NCI-H526 treated with DMSO at 0.1 percent for 48 hours (cell line): ENCODE results near the gene SLC19A3.
"Not testable (repeated sequence)": the region's sequence is repeated elsewhere in the genome, so short reads cannot be mapped to it uniquely, and the experiment has no call there.

Experiments
- DNase-seq: peaks from one replicate; lab custom pipeline; 2025; lab: John Stamatoyannopoulos, UW

Gene SLC19A3

DNA sequence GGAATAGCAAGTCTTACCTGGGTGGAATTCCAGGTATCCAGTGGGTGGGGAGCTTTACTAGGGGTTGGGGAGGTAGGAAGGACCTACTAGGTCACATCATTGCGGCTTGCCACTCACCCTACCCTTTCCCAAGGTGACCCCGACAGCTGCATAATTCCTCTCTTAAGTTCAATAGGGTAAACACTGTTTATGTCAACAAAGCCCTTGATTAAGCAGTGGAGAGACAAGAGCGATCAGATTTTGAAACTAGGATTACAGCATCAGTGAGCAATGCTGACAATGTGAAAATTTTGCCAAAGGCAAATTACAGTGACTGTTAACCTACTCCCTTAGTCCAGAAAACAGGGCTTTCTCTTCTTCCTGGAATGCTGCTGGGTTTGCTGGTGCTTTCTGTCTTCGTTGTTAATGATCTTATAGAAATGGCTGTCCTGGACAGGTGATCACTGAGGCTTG is 14.5 kb downstream of the SLC19A3 start:
- DNase-seq, result no peak

- DNase-seq, result no peak
Measured at GRCh38 chr2:227701556-227701955, 16.3 kb downstream of the SLC19A3 start.

DNA sequence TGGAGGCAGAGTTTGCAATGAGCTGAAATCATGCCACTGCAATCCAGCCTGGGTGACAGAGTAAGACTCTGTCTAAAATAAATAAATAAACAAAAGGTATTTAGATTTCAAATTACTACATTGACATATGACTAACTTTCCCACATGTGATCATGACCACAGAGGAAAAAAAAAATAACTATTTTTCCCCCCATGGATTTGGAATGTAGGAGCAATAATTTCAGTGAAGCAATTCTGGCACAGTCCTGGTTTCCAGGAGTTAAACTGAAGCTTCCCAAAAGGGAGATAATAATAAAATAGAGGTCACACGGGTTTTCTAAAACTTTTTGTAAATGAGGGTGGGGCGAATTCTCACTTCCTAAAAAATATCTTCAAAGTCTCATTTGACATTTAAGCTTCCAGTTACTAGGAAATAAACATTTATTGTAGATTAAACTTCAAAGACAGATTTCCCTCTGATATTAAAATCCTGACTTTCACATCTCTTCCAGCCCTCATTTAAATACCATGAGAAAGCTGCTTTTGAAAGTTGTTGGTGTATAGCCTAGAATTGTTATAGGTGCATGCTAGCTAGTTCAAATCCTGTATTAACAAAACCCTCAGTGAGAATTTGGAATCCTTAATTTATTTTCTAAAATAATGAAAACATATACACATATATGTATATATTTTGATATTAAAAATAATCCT is 20.7 kb downstream of the SLC19A3 start:
- DNase-seq, result no peak

- no peak for DNase-seq
Measured at GRCh38 chr2:227687189-227687588, 30.6 kb downstream of the SLC19A3 start.

DNA sequence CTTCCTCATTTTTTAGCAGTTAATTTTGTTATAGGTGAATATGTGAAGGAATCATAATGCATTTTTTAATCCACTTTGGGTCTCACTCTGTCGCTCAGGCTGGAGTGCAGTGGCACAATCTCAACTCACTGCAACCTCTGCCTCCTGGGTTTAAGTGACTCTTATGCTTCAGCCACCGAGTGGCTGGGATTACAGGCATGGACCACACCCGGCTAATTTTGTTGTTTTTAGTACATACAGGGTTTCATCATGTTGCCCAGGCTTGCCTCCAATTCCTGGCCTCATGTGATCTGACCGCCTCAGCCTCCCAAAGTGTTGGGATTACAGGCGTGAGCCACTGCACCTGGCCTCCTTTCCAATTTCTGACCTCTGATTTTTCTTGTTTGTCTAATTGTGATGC is 33.6 kb downstream of the SLC19A3 start:
- DNase-seq, result no peak

DNA sequence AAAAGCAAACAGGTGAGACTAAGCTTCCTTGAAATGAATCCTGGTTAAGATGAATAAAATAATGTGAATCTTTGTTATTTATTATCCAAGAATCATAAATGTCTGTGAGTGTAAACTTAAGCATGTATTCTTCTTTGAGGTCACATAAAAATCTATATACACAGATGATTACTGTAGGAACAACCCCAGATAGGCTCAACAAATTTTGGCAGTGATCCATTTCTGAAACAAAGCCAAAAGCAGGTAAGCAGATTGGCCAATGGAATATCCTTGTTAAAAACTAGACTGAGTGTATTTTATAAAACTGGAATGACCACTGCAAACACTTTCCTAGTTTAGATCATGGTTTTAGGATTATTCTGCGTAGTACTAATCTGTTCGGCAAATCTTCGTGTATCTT is 39.9 kb downstream of the SLC19A3 start:
- DNase-seq, result no peak

DNA sequence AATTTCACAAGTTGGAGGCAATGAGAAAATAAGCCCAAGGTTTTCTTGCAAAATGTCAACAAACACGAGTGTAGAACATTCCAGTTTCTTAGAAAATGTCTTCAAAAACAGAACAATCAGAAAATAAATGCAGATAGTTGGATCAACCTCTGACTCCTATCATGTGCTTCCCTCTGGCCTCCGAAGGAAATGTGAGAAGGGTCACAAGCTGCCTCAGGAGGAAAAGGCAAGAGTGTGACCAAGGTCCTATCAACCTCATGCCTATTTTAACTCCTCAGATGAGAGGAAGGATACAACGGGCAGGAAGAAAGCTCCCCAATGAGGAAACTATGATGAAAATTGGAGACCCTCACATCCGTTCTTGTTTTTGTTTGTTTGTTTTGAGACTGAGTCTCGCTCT is 43.3 kb downstream of the SLC19A3 start:
- no peak for DNase-seq

GRCh38 chr2:227673620-227674019 is 44.2 kb downstream of the SLC19A3 start:
- DNase-seq, result not testable (repeated sequence)

DNA sequence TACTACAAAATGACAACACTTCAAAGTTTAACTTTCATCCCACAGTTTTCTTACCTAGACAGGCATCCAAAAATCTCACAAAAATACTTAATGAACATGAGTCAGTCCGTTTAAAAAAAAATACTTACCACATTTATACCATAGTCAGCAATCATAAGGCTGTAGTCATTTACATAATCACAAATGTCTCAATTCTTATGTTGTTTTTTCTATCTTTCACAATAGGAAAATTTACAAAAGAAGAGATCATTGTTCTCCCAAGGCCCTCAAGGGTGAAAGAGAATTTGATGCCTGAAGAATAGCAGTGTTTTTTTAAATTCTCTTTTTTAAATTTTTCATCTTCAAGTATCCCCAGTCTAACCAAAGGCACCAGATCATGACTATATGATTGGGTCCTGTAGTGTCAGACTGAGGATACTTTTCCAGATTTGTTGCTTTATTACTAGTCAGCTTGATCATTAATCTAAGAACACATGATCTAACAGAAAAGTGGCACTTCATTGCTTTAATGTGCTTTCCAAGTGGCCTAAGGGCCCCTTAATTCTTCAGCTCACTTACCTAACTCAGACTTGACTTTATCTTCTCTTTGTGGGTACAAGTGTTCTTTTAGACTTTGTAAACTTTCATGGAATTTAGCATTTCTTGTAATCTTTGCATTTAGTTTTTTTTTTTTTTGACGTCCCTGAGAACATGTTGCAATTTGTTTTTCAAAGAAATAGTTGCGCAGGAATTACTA is 46.5 kb downstream of the SLC19A3 start:
- DNase-seq, result no peak

DNA sequence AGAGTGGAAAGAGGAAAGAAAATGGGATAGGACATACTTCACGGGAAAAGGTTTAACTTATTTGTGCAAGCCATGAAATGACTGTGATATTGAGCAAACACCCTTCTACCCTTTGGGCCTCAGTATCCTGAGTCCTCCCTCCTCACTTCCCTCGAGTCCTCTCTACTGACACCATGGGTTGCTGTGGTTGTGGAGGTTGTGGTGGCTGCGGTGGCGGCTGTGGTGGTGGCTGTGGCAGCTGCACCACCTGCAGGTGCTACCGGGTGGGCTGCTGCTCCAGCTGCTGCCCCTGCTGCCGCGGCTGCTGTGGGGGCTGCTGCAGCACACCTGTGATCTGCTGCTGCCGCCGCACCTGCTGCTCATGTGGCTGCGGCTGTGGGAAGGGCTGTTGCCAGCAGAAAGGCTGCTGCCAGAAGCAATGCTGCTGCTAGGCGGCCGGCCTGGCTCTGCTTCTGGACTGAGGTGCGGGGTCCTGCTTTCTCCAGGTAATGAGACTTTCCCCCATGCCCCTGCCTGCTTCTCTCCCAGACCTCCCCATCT is 51.1 kb downstream of the SLC19A3 start, which contains the start of gene SCYGR5:
Gene SCYGR5 (plus strand): TSS at position 174 of the 540 bp plus-strand sequence. CDS start 0 bp downstream, at position 174.
- not testable (repeated sequence) for DNase-seq

DNA sequence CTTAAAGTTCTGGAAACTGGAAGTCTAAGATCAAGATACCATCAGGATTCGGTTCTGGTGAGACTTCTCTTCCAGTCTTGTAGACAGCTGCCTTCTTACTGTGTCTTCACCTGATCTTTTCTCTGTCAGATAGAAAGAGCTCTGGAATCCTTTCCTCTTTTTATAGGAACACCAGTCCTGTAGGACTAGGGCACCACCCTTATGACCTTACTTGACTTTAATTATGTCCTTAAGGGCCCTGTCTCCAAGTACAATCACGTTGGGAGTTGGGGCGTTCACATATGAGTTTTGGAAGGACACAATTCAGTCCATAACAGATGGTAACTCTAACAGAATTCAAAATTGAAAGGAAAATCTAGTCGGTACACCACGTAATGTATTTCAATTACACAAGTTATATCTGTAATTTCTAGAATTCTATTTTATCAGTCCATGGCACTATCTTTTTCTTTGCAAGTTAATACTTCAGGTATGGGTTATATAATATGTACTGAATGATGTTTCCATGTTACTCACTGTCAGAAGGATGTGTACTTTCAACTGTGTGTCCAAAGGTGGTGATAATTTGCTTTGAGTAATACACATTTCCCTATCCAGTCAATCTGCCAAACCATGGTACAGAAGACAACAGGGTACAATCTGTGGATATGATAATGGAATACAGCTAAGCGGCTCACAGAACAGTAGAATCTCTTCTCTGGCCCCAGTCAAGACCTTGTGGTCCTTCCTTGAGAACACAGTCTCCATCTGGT is 52.5 kb downstream of the SLC19A3 start:
- DNase-seq, result no peak

GRCh38 chr2:227661827-227662226 is 56.0 kb downstream of the SLC19A3 start:
- no peak for DNase-seq

DNA sequence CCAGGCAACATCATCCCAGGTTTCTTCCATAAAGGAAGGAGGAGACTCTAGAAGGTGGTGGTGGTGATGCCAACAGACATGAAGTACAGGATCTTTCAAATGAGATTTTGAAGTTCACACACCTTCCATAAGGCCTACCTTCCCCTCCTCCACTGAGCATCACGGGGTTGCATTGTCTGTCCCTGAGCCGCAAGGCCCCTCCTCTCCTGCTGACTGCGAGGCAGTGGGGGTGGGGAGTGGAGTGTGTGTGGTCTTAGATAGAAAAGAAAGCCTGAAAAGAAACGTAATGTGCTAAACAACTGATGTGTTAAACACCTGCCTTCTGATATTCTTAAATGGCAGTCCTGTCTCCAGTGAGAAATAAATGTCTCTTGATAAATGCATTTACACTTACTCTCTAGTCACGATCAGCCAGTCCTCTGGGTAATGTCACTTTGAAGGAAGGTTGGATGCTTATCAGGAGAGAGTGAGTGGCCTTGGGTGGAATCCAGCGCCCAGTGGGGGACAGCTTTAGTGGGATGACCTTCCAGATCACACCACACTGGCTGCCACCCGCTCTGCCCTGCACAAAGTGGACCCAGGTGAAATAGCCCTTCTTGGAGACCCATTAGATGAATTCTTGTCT is 56.7 kb downstream of the SLC19A3 start:
- no peak for DNase-seq

DNA sequence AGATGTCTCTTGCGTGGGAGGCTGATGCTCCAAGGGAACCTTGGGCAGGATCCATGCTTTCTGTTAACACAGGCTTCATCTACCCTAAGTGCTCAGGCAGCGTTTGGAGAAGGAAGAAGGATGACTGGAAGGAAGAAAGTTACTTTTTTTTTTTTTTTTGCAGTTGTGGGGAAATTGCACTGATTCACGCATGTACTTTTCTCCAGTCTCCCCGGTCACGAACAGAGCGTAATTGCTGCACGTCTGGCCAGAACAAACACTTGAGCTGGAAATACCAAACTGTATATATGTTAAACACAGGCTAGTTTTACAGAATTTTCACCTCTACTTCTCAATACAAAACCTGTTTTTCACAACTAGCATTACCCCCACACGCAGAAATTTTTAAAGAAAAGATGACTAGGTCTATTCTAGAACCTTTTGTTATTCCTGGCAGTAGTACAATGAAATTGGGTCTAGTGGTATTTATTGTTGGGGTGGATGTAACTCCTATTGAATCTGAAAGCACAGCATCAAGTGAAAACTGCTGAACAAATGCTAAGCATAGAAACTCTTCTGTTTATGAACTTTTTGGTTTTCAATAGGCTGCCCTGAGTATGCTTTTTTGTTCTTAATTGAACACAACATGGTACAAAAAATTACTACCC is 60.5 kb downstream of the SLC19A3 start:
- DNase-seq, result no peak

DNA sequence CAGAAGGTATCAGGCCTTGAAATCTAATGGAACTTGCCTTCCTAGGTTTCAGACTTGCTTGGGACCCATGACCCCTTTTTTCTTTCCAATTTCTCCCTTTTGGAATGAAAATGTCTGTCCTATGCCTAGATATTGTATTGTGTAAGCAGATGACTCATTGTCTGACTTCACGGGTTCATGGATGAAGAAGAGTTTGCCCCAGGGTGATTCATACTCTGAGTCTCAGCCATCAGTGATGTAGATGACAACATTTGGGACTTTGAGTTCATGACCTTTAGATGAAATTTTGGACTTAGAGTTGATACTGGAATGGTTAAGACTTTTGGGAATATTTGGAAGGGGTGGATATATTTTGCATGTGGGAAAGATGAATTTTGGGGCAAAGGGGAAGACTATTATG is 62.4 kb downstream of the SLC19A3 start:
- DNase-seq, result no peak

DNA sequence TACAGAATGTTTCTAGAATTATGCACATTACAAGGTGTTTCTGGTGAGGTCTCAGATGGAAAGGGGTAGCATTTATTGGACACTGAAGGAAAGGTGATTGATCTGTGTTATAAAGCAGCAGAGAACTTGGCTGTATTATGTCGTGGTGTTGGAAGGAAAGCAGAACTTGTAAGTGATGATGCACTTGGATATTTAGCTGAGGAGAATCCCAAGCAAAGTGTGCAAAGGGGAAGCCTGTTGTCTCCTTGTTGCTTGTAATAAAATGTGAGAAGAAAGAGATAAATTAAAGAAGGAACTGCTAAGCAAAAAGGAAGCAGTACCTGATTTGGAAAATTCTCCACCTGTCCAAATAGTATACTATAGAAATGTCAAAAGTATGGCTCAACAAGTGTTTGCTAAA is 63.4 kb downstream of the SLC19A3 start:
- no peak for DNase-seq

DNA sequence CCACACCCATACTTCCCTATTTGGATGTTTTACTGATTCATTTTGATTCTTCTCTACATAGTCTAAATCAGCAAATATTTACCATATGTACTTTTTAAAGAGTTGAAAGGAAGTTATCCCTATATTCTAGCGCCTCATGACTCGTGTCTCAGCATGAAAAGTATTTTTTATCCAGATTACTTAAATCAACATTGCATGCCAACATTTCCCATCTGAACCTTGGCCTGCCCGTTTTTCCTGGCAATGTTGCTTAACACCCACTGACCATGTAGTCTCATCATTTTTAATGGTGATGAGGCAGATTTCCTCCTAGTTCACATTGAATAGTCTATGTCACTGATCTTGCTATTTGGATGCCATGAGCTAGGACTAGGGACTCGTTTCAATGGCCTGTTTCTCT is 64.4 kb downstream of the SLC19A3 start:
- DNase-seq, result no peak

GRCh38 chr2:227643990-227644551 is 73.8 kb downstream of the SLC19A3 start:
- no peak for DNase-seq

- DNase-seq, result no peak
Measured at GRCh38 chr2:227642656-227643055, 75.2 kb downstream of the SLC19A3 start.

GRCh38 chr2:227634201-227634600 is 83.6 kb downstream of the SLC19A3 start:
- no peak for DNase-seq
